Measurements from ENCODE around the gene COQ8A.
A peak's percentile ranks its signal among the peaks of the same experiment; 100 is the strongest.

Gene COQ8A

DNA sequence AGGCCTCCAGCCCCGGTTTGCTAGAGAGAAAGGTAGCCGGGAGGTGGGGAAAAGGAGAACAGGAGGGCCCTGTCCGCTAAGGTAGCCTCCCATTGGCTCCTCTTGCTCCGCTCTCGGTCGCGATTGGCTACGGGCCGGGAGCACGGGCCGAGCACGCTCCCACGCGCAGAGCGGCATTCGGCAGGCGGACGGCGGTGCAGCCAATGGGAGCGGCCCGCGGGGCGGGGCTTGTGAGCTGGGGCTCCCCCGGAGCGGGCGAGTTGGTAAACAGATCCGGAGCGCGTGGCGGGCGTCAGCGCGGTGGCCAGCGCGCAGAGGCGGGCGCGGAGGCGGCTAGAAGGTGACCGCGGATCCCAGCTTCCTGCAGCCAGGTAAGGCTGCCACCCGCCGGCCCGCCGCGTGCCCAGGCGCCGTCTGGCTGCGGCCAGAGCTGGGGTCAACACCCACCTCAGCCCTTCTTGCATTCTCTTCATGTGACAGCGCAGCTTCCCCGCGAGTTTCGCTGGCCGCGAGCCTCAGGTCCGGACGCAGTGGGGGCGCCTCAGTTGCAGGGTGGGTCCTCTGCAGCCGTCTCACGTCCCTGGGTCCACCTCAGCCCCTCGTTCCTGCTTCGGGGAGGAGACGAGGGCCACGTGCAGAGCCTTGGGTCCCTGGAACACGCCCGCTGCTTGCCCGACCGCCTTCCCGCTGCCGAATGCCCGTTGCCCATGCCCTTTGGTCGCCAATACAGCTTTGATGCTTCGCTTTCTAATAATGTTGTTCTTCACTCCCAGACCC lies at the start of gene COQ8A:
Gene COQ8A, plus strand, starts transcription at position 266 of the 777 bp plus-strand sequence. CDS start 21,092 bp downstream, outside the sequence.
- DNase-seq, result peak; percentile 66

DNA sequence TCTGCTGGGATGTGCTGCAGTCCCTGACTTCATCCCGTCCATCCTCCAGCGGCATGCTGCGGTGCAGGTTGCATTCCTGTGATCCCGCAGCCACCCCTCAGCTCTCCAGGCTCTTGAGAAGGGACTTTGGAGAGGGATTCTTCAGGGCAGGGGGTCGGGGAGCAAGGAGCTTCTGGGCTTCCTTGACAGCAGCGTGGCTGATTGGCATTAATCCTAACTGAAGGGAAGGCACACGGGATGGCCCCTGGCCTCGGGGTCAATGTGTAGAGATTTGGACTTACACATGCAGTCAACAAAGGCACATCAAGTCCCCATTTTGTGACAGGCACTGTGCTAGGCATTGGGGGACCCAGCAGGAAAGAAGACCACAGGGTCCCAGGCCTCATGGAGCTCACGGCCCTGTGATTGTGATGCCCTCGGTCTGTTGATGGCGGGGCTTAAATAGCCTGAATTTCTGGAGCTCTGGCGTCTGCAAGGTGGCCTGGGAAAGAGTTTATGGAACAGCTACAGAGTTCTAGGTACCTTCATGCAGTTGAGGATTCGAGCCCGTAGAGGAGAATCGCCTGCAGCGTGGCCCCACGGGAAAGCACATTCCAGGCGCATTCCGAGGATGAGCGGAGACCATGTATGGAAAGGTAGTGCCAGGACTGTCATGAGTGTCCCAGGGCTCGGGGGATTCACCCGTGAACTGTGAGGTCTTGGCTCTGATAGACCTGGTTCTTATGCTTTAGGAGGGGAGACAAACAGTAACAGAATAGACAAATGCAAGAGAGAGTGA lies 49.6 kb upstream of the COQ8A start:
- DNase-seq, result no peak

DNA sequence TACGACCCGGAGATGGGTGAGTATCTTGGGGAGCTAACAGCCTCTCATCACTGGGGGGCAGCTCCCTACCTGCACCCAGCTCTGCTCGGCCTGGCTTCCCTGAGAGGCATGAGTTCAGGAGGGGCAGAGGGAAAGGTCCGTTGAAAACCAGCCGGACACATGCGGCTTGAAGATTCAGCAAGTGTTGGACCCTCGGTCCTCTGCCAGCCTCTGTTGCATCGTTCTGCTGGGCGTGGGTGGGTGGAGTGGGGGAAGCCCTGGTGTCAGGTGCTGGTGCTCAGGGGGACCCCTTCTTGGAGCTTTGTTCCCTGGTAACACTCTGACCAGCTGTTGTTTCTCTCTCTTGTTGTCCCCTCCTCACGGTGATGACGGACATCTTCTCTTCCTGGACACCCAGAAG lies 48.7 kb upstream of the COQ8A start:
- DNase-seq, result no peak

DNA sequence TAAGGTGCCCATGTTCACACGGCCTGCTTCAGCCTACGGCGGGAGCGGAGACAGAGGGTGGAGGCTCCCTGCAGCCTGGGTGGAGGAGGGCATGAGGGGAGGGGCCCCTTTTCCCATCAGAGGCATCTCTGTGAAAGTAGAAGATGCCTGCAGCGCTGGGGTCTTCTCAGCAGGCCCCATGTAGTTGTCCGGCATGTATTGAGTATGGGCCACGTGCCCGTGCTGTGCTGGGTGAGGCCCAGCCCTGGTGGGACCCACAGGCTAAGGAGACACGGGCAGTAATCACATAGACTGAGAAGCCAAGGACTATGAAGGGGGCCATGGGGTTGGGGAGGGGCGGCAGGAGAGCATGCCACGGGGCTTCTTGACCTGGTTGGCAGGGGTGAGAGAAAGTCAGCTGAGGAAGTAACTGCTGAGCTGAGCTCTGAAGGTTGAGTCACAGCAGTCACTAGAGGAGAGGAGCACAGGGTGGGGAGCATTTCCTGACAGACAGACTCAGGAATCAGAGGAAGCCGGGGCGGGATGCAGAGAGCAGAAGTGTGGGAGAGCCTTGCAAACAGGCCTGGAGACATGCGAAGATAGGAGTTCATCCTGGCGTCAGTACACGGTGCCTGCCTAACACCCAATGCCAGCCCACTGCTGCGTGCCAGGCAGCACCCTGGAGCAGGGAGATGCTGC lies 48.1 kb upstream of the COQ8A start:
- DNase-seq, result no peak

DNA sequence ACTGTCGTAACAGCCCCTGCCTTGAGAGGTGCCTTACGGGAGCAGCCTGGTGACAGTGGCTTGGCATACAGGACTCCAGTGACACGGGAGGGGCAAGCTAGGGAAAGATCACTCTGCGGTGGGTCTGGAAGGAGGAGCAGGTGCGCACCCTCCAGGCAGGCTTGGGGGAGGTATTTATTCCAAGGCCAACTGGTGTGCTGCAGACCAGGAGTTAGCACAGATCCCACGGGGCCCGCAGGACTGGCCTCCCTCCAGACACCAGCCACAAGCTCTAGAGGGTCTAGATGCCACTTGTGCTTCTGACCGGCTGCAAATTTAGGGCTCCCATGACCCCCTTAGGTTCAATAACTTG lies 47.6 kb upstream of the COQ8A start:
- DNase-seq, result no peak

DNA sequence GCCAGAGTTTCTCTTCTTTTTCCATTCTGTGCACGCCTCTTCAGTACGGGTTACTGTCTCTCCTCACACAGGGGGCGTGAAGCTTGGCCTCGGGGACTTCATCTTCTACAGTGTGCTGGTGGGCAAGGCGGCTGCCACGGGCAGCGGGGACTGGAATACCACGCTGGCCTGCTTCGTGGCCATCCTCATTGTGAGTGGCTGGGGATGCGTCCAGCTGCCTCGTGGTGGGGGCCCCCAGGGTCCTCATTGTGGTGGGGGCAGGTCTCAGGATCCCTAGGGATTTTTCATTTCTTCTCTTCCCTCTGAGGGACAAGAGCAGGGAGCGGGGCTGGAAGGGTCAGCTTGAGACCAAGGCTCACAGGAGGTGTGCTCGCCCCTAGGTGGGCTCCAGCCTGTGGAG lies 46.2 kb upstream of the COQ8A start:
- DNase-seq, result no peak

DNA sequence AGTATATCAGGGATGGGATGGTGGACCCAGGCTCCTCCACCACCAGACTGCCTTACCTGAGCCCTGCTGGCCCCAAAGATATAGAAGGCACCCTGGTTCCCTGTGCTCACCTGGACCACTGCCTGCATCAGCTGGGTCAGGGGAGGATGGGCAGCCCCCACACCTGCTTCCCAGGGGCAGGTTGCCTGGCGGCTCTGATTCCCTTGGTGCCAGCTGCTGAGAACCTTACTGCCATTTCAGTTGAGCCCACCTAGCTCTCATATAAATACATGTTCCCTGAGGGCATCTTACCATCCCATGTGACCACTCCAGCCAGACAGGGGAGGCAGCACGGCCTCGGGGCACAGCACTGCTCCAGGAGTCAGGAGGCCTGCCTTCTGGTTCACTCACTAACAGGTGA lies 45.3 kb upstream of the COQ8A start:
- no peak for DNase-seq

DNA sequence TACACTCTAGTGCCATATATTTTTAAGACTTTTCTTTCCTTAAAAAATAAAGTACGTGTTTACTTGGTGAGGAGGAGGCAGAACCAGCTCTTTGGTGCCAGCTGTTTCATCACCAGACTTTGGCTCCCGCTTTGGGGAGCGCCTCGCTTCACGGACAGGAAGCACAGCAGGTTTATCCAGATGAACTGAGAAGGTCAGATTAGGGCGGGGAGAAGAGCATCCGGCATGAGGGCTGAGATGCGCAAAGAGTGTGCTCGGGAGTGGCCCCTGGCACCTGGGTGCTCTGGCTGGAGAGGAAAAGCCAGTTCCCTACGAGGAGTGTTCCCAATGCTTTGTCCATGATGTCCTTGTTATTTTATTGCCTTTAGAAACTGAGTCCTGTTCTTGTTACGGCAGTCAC lies 44.5 kb upstream of the COQ8A start:
- no peak for DNase-seq

DNA sequence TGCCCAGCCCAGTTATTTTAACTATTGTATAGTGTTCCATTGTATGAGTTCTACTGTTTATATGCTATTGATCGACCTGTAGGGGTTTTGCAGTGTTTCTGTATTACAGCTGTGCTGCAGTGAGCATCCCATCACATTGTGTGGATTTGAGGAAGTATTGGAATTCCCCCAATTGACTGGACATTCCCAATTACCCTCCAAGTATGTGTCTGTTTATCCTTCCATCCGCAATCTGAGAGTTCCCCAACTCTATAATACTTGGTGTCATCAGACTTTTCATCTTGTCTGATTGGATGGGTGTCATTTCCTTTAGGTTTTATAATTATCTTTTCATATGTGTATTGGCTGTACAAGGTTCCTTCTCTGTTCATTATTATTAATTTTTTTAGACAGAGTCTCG lies 41.8 kb upstream of the COQ8A start:
- DNase-seq, result no peak

DNA sequence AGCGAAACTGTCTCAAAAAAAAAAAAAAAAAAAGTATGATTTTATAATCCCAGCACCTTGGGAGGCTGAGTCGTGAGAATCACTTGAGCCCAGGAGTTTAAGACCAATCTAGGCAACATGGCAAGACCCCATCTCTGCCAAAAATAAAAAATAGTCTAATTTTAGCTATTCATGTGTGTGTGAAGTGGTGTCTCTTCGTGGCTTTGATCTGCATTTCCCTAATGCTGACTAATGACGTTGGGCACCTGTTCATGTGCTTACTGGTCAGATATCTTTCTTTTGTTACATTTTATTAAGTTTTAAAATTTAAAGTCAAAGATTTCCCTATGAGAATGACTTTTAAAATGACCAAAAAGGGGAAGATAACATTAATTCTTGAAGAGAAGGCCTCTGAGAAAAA lies 38.7 kb upstream of the COQ8A start:
- DNase-seq, result no peak

DNA sequence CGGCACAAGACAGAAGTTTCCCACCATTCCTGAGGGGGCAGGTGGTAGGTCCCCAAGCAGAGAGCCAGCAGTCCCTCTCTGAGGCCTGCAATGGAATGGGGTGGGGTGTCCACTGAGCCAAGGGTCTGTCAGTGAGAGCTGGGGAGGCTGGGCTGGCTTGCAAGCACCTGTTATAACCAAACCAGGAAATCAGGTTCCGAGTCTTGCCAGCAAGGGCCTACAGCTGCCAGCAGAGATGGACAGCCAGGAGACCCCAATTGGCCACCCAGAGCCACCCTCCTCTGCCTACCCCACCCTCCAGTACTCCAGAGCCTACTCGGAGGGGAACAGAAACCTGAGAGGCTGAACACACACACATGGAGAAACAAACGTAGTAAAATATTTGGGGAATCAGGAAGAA lies 37.5 kb upstream of the COQ8A start:
- no peak for DNase-seq

DNA sequence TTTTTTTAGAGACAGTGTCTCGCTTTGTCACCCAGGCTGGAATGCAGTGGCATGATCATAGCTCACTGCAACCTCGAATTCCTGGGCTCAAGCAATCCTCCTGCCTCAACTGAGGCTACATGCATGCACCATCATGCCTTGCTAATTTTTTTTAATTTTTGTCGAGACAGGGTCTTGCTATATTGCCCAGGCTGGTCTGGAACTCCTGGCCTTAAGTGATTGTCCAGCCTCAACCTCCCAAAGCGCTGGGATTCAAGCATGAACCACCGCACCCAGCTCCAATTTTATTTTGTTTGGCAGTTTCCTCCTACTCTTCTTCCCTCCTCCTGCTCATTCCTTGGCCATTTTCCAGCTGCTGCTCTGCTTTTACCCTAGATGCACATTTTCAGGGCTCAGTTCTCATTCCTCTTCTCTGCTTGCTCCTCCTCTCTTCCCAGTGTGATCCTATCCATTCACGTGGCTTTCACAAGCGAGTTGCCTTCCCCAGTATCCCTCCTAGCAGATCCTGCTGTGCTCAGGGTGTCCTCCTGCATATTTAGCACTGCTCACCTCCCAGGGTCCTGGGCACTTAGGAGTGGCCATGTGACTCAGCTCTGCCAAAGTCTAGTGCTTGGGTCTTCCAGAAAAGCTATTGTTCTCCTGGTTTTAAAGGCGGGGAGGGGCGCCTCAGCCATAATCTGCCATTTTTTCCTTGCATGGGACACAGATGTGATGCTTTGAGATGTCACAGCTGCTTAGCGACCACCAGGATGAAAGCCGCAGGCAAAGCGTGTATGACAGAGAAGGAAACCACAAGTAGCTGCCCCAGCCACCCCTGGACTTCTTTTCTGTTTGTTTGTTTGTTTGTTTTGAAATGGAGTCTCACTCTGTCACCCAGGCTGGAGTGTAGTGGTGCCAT lies 36.0 kb upstream of the COQ8A start:
- no peak for DNase-seq

DNA sequence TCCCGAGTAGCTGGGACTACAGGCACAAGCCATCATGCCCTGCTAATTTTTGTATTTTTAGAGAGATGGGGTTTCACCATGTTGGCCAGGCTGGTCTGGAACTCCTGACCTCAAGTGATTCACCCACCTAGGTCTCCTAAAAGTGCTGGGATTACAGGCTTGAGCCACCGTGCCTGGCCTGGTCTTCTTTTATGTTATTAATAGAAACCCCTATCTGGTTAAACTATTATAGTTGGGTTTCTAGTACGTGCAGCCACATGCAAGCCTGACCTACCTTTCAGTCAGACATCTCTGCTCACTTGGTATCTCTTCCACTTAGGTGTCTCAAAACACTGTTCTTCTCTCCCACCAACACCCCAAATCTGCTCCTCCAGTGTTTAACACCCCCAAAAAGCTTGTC lies 35.3 kb upstream of the COQ8A start:
- DNase-seq, result no peak

DNA sequence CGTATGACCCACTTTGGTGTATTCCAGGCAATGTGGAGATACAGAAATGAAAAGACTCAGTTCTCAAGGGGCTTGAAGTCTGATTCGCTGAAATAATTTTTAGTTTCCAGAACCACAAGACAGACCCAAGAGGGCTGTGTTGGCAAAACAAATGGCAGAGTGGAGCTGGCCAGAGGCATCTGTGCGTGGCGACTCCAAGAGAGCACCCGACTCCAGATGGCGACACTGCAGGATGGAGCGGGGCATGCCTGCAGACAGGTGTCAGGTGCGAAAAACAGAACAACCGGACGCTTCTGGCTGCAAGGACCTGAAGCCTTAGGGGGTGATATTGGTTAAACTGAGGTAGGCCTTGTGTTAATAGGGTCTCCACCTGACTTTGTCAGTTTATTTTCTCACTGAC lies 31.7 kb upstream of the COQ8A start:
- DNase-seq, result no peak

DNA sequence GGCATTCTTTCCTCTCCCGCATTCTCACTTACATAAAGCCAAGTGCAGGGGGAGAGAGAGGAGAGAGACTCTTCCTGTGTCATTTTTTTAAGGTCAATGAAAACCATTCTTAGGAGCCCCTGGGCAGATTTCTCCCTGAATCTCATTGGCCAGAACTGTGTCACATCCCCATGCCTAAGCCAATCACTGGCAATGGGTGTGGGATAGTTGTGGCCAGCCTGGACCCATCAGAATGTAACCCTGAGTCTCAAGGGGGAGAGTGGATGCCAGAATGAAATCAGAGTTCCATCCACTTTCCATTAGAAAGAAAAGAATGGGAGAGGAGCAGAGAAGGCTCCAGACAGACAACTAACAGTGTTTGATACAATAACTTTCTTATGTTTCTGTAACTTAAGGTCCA lies 31.2 kb upstream of the COQ8A start:
- DNase-seq, result no peak

DNA sequence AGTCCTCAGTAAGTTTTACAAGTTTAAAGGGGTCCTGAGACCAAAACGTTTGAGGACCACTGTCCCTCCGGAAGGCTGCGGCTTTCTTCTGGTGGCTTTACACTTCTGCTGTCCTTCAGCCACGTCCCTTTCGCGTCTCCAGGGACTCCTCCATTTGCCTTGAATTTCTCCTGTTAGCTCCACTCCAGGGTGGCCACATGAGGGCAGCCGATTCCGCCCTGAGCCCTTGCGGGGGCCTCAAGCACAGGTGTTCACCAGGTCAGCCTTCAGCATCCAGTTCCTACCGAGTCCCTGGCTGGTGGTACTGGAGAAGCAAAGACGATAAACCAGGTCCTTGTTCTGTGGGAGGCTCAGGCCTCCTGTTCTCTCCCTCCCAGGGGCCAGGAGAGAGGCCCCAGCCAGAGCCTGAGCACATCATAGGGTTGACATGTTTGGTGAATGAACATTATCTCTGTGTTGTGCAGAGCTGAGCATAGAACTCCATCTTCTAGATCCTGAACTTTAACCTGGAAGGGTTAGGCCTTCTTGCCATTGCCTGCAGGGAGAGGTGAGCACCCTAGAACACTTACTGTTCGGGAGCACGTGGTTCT lies 27.4 kb upstream of the COQ8A start:
- no peak for DNase-seq

DNA sequence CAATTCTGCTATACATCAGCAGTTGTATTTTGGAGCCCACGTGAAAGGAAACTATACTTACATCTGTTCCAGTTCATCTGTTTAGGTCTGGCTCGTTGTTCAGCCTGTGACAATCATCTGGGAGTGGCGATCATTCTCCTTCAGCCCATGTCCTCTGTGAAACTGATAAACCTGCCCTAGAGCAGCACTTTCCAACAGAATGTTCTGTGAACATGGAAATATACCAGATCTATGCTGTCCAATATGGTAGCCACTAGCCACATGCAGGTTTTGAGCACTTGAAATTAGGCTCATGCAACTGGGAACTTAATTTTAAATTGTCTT lies 24.5 kb upstream of the COQ8A start:
- no peak for DNase-seq

DNA sequence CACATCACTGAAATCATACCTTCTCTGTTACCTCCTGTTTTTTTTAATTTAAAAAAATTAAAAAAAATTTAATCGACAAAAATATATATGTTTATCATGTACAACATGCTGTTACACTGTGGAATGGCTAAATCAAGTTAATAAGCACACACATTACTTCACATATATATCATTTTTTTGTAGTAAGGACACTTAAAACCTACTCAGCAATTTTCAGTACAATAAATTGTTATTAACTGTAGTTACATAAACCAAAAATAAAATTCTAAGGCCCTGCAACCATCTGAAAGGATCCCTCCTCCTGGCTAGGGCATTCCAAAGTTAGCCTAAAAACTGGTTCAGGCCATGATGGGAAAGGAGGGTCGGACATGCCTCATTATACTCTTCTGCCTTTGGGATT lies 23.6 kb upstream of the COQ8A start:
- DNase-seq, result no peak

DNA sequence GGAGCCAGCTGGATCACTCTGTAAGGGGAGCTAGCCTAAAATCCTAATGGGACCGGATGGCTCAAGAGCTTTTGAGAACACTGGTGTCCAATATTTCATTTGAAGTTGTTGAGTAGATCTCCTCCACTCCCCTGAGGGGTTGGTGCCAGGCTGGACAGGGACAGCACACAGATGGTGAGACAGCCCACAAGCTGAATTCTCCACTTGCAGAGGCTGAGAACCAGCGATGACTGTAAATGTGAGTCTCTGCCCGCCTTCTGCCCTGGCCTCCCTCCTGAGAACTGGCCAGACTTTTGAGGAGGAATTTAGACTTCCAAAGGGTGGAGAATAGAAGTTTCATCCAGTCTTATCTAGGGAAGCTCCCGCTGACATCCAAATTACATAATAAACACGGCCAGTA lies 20.5 kb upstream of the COQ8A start:
- no peak for DNase-seq

DNA sequence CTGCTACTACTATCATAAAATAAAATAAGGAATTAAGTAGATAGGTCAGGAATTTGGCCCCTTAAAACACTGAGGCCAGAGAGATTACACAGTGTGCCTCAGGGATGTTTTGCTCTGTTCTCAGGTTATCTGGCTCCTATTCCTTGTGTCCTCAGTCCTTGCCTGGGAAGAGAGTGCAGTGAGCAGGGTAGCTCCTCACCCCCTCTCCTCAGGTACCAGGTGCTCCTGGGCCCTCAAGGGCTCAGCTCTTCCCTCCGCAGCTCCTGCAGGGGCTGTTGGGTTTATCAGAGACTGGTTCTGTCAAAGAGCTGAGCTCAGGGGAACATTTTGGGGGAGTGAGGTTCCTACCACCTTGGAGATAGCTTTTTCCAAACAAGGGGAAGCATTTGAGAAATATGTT lies 20.1 kb upstream of the COQ8A start:
- DNase-seq, result no peak

DNA sequence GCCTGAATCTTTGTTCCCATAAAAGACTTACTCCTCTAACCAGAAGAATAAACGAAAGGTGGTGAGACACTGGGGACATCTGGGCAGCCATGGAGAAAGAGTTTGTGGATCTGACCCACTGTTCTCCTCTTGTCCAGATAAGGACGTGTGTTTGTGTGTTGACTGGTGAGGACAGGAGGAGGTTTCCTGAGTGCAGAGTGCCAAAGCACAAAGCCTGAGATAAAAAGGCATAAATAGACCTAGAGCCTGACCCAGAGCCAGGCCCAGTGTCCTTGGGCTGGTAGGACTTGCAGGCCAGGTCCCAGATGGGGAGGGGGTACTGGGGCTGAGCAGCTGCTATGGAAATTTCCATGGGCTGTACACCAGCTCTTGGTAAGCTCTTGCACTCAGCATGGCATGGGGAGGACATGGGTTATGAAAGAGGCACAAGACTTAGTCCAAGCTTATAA lies 19.6 kb upstream of the COQ8A start:
- no peak for DNase-seq

DNA sequence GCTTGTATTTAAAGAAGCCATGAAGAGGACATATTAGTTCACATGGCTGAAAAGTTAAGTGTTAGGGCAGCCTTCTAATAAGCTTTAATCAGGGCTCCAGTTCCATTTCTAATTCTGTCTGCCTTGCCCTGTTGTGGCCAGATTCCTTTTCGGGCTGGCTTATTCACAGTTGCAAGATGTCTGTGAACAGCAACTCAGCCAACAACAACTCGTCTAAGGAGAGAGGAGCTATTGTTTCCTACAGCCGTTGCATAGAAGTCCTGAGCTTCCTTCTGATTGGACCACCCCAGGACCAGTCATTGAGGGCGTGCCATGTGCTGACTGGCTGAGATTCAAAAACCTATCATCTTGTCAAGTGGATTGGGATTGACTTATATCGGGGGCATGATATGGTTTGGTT lies 18.6 kb upstream of the COQ8A start:
- no peak for DNase-seq

Data from cortex of kidney (tissue), 1 donor.